HG03442 (cell line): ENCODE measurements around the gene DNAI7.
A peak's percentile ranks its signal among the peaks of the same experiment; 100 is the strongest.

Source experiments
- ATAC-seq: cut with Tn5 transposase; IDR thresholded peaks from one replicate; pipeline ENCODE4 v1.9.1; 2021; ENCODE audit warnings: mild to moderate bottlenecking, moderate library complexity; ENCODE audit not compliant: unreplicated experiment

The DNAI7 gene

DNA sequence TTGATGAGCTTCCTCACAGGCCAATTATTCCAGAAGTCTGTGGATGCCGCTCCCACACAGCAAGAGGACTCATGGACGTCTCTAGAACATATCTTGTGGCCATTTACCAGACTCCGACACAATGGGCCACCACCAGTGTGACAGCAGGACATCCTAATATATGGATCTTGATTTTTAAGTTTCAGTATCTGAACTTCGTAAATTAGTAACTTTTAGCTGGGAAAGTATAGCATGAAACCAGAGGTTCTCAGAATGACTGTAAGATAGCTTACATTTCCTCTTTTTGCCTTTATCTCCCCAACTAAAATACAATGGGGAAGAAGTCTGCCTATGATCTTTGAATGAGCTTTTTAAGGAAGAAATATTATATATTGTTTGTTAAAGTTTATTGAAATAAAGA, 87.0 kb downstream of the DNAI7 start:
- ATAC-seq, result peak; percentile 96

GRCh38 chr12:25106818-25107217, 88.1 kb downstream of the DNAI7 start:
- ATAC-seq, result no peak

DNA sequence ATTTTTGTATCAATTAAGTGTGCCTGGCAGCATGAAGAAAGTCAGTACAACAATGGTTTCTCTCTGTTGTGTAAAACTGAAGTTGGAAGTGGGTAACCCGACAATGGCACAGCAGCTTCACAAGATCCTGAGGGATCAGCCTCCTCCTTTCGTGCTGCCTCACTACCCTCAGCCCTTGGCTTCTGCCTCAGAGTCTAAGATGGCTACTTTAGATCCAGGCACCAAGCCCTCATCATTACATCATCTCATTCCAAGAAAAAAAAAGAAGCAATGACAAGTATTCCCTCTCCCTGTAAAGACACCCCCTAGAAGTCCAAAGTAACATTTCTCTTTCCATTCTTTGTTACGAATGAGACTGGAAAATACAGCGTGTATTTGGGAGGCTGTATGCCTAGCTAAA, 92.6 kb downstream of the DNAI7 start:
- ATAC-seq, result no peak

GRCh38 chr12:25101092-25101445, 93.9 kb downstream of the DNAI7 start:
- no peak for ATAC-seq

DNA sequence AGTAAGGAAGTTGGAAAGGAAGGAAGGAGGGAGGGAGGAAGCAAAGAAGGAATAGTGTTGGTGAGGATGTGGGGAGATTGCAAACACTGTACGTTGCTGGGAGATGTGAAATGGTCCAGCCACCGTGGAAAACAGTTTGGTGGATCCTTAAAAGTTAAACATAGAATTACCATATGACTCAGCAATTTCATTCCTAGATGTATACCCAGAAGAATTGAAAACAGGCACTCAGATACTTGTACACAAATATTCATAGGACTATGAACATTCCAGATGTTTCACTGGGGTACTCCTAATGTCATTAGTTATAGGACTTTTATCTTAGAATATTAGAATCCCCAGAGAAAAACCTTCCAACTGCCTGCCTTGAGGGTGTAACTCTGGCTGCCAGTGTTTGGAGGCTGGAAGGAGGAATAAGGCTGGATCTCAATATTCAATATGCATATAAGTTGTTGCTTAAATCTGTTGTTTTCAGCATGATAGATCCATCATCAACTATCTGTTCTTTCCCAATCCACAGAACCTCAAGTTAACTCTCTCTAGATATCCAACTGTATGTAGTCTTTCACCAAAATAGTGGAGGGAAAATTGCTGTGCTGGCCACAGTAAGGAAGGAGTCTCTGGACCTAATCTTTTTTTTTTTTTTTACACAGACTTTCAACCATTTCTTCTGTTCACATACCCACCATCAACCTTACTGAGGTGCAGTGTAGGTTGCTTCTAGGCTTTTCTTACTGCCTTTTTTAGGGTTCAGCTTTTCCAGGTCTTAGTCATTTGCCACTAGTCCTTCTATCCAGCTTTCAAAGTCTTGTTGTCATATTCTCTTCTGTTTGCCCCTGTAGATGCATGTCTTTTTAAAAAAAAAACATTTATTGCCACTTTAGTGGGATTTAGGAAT, 94.5 kb downstream of the DNAI7 start:
- ATAC-seq, result no peak

DNA sequence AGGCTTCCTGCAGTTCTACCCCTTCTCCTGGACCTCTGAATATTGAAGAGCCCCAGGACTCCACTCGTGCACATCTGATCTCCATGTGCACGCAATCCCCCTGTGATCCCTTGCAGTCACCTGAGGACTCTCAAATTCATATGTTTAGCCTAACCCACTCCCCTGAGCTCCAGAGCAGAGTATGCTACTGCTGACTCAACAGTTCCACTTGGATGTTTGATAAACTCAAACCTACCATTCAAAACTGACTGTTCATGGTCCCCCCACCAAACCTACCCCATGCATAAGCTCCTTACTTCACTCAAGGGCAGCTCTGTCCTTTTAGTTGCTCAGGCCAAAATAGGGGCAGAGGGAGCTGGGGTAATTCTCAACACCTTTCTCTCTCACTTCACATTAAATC, 96.0 kb downstream of the DNAI7 start:
- no peak for ATAC-seq

- no peak for ATAC-seq
These were observed 105.2 kb downstream of the DNAI7 start for GRCh38 chr12:25089738-25090137.

GRCh38 chr12:25087596-25087995, 107.4 kb downstream of the DNAI7 start:
- no peak for ATAC-seq

DNA sequence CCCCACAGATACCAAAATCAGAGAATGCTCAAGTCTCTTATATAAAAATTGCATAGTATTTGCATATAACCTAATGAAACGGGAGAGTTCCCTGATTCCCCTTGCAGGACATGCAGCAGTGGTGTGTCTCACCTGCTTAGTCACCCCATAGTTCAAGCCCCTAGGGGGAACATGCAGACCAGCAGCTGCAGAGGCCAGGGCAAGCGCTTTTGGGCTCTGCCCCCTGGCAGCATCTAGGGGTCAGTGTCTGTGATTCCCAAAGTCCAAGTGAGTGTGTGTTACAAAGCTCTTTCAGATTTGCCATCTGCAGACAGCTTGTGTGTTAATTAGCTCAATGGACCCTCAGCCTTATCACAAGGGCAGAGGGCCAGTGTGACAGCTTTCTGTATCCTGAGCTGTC, 110.1 kb downstream of the DNAI7 start:
- ATAC-seq, result no peak

- no peak for ATAC-seq
These were observed 111.7 kb downstream of the DNAI7 start for GRCh38 chr12:25083211-25083610.

DNA sequence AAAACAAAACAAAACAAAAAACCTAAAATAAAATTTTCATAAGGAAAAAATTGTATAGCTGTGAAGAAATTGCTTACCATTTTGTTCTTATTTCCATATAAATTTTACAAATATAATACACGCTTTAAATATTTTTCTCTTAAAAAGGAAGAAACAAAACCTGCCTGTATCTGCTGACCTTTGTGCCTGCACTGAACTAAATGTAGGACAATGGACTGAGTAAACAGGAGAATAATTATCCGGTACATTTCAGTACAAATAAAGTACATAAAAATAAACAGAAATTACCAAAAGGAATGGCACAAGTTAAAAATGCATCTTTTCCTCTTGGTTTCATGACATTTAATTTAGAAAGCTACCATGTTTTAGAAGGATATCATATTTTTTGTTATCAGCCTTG, 112.3 kb downstream of the DNAI7 start:
- no peak for ATAC-seq

DNA sequence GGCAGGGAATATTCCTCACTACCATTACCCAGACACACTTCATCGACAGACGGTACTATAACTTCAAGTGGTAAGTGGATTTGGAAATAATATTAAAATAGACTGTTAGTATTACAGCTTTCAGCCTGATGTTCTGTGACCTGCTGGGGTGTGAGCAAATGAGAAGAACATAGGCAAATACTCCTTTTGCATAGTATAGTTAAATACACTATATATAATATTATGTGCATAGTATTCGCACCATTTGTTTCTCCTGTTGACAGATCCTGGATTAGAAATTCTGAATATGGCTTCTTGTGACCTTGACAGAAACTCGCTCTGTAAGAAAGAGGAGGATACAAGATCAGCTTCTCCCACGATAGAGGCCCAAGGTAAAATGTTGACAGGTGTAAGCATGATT, 115.6 kb downstream of the DNAI7 start:
- no peak for ATAC-seq

DNA sequence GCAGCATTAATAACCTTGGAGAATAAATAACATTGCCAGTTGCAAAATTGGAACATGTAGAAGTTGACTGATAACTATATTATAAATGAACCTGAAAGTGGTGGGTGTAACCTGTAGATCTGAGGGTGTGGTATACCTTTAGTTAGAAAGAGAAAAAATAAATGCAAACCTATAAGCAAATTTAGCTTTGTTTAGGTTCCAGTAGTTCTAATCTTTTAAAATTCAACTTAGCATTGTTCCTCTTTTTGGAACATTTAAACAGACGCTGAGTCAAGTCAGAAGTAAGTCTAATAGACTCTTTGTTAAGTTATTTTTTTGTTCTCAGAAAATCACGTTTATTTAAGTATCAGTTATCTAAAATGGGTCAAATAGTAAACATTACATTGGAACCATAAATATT, 120.0 kb downstream of the DNAI7 start:
- ATAC-seq, result peak; percentile 78

GRCh38 chr12:25074113-25074512, 120.8 kb downstream of the DNAI7 start:
- ATAC-seq, result no peak

GRCh38 chr12:25072906-25073650, 121.9 kb downstream of the DNAI7 start:
- ATAC-seq, result no peak

GRCh38 chr12:25071366-25071765, 123.6 kb downstream of the DNAI7 start:
- no peak for ATAC-seq

DNA sequence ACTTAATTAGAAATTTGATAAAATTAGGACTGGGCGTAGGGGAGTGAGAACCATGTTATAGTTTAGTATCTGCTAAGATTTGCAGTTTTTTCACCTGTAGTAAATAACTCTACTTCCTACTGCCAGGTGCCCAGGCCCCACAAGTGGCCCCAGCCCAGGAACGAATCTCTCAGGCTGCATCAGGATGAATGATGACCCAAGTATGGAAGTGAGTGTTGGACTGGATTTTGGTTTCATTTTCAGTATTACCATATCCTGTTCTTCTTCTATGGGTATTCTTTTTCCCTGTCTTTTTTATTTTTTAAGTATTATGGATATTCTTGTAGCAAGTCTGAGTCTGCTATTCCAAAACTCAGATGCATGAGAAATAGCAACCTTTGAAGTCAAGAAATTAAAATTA, 125.7 kb downstream of the DNAI7 start:
- no peak for ATAC-seq

DNA sequence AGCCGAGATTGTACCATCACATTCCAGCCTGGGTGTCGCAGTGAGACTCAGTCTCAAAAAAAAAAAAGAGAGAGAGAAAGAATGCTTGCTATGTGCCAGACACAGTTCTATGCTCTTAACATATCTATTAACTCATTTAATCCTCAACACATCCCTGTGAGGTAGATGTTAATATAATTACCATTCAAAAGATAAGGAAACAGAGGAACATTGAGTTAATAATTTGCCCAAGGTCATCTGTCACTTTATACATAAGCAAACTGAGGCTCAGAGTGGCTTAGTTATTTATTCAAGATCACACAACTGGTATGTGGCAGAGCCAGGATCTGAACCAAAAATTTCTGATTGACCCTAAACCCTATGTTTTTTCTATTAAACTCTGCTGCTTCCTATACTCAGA, 129.9 kb downstream of the DNAI7 start:
- ATAC-seq, result no peak

DNA sequence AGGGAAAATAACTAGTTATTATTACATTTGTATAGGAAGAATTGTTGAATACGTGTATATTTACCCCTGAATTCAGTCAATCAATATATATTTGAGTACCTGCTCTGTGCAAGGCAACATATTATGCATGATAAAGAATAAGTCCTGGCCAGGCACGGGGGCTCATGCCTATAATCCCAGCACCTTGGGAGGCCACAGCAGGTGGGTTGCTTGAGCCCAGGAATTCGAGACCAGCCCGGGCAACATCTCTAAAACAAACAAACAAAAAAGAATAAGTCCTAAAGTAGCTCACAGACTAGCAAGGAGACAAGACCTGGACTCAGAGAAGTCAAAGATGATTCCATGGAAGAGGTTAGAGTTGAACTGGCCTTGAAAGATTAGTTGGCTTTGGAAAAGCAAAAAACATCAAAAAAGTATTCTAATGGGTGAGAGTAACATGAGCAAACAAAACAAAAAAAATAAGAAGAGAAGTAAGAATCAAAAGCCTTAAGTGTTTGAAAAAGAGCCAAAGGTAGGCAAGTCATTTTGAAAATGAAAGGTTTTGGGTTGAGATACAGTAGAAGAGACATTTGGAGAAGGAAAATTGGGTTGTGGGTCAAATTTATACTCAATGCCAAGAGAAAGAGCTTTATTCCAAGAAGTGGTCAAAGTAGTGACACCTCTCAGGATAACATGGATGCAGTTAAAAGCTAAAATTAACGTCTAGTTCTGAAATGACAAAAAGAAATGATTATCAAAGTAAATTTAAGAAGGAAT, 130.9 kb downstream of the DNAI7 start:
- ATAC-seq, result no peak

DNA sequence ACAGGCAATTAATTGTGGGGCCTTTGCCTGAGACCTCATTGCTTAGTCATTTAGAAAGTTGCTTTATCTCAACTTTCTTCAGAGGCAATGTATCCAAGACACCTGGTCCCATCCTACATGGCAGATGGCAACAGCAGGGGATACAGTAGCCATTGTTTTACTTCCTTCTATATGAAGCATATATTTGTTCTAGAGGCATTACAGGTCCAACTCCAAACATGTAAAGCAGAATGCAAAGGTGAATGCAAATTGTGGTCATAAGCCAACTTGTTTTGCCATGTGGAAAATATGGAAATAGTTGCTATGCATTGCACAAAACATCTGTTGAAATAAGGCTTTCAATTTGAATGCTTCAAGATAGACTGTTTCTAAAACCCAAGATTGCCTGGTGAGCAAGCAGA, 136.3 kb downstream of the DNAI7 start:
- peak; percentile 44 for ATAC-seq
